D721Med (cell line): Measurements from ENCODE around the gene KRT26.

ENCODE experiments used
- DNase-seq: peaks from one replicate; pipeline ENCODE4 v3.0.0; 2011; ENCODE audit warnings: low spot score; ENCODE audit not compliant: insufficient read length
- FAIRE-seq: peaks from 2 replicates; lab custom pipeline; 2011; peaks lifted over from hg19 to GRCh38; lab: Jason Lieb, UNC
- TF ChIP-seq, protein P1 (sequence below): IDR thresholded peaks from 2 replicates; pipeline ENCODE4 v1.5.1; 2012; ENCODE audit warnings: mild to moderate bottlenecking, control low read depth; ENCODE audit not compliant: insufficient read depth; ENCODE audit errors: missing control alignments

The KRT26 gene

DNA sequence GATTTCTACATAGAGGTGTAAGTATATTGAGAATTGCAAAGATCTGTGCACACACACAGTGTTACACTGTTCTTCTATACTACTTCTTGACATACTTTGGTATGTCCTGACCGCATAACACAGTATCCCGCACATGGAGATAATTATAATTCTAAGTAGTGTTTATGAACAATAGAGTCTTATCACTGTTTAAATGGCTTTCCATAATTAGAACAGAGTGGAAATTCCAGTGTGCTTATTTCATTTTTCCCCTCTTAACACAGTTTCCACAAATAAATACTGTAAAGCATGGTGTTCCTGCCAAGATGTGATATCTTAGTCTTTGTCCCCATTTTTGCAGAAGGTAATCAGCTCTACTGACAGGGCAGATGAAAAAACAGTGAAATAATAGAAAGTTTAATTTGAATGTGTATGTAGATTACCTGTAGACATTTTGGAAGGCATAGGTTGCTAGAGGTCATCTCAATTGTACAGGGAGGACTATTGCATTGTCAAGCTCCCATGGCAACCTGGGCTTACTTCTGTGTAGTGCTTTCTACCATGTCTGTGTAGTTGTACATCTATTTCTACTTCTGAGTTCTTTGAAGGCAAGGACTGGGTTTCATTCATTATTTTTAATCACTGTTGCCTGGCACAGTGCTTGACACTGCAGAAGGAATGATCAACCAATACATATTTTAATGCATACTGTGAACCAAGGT lies 37.9 kb upstream of the KRT26 start:
- TF ChIP-seq, protein P1, sequence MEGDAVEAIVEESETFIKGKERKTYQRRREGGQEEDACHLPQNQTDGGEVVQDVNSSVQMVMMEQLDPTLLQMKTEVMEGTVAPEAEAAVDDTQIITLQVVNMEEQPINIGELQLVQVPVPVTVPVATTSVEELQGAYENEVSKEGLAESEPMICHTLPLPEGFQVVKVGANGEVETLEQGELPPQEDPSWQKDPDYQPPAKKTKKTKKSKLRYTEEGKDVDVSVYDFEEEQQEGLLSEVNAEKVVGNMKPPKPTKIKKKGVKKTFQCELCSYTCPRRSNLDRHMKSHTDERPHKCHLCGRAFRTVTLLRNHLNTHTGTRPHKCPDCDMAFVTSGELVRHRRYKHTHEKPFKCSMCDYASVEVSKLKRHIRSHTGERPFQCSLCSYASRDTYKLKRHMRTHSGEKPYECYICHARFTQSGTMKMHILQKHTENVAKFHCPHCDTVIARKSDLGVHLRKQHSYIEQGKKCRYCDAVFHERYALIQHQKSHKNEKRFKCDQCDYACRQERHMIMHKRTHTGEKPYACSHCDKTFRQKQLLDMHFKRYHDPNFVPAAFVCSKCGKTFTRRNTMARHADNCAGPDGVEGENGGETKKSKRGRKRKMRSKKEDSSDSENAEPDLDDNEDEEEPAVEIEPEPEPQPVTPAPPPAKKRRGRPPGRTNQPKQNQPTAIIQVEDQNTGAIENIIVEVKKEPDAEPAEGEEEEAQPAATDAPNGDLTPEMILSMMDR: no peak
- FAIRE-seq (no peak), DNase-seq (no peak)

DNA sequence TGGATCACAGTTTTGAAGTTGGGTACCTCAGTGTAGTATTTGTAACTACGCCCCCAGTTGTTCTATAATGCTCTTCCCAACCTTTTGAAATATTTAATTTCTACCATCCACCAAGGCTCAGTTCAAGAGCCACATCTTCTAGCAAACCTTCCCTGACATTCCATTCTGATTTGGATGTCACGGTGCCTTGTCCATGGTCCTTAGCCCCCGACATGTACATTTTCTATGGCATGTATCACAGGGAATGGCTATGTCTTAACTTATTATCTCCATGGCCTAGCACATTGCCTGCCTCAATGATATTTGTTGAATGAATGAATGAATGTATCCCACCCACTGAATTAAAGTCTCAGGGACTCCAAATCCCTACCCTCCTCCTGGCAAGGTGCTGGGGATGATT lies 34.1 kb upstream of the KRT26 start:
- TF ChIP-seq, protein P1: no peak
- DNase-seq (no peak), FAIRE-seq (no peak)

DNA sequence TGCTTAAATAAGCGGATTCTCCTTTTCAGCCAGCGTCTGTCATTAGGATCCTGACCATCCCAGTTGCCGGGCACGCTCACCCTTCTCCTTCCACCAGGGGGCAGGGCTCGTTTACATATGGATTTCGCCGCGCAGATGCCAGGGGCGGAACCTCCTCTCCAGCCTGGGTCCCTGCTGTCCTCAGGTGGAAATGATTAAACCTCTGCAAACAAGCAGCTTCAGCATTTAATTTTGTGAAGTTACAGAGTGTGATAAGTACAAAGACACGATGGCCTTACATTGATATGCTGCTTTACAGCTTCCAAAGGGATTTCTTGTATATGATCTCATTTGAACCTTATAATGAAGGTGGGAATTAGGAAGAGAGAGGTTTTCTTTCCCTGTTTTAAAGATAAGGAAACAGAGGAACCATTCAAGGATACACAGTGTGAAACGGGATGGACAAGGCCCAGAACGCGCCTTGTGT lies 31.6 kb upstream of the KRT26 start:
- peak; percentile 31 for DNase-seq
- FAIRE-seq: no peak
- TF ChIP-seq, protein P1: peak; percentile 99

DNA sequence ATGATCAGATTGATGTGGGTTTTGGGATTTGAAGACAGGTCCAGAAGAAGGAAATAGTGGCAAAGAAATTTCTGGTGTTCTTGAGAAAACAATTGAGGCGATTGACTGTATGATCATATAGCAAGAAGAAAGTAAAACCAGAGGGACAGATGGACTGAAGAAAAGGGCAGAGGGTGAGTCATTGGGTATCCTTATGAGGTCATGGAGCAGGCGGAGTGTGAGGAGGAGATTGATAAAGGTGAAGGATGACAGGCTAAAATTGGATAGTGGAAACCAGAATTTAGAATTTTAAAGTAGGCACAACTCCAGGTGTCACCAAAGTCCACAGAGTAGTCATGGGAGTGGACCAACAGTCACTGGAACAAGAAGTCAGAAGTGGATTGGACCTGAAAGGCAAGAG lies 29.2 kb upstream of the KRT26 start:
- TF ChIP-seq, protein P1: no peak
- DNase-seq (no peak), FAIRE-seq (no peak)

DNA sequence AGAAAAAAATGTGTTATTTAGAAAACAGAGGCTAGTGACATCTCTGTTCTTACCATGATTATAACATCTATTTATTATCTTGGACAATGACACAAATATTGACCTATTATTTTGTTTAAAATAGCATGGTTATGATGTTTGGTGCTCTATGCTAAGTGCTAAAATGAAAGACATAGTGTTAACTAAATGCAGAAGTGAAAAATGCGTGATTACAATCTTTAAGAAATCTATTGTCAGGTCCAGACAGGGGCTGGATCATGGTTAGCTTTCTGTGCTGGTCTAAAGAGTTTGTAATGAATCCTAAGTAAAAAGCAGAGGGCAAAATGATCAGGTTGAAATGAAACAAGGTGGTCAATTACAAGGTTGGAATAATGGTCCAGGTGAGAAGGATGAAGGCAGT lies 28.4 kb upstream of the KRT26 start:
- no peak for DNase-seq
- FAIRE-seq: no peak
- TF ChIP-seq, protein P1: no peak

DNA sequence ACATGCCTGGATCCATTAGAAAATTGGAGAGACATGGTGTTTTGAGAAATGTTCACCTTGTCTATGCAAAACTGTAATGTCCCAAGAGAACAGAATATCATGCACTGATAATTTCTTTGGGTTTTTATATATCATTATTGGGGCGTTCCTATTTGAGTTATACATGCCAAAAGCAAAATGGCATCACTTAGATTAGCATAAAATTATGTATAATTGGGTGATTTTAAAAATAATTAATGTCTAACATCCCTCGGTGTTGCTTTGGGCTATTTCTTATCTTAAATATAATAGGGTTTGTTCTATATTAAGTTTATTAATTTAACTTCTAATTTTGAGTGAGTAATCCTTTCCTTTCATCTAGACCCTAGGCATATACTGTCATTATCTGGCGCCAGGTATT lies 27.9 kb upstream of the KRT26 start, which contains the start of gene KRT28:
Gene KRT28, minus strand, starts transcription at position 101 of the 400 bp plus-strand sequence. Its CDS starts 66 bp downstream, at position 35.
- FAIRE-seq: no peak
- no peak for DNase-seq
- TF ChIP-seq, protein P1: no peak

DNA sequence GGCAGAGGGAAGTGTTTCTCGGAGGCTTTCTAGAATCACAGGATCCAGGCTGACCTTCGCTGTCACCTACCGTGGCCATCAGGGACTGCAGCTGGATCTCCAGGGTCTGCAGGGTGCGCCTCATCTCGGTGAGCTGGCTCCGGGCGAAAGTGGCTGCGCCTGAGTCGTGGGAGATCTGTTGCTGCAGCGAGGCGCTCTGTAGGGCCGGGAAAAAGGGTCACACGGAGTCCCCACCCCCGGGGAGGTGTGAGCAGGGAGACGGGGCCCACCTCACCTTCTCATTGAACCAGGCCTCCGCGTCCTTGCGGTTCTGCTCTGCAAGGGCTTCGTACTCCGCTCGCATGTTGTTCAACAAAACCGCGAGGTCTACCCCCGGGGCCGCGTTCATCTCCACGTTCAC lies 24.8 kb upstream of the KRT26 start:
- TF ChIP-seq, protein P1: no peak
- FAIRE-seq (no peak), DNase-seq (no peak)
